Measurements from ENCODE around the gene EXD3.

EXD3 gene

GRCh38 chr9:137359850-137360249, 63.1 kb downstream of the EXD3 start:
- no peak overlapping the region for H3K27ac ChIP-seq
- POLR2A ChIA-PET (ENCODE audit: low non-redundant PET) = no interaction called here
- DNase-seq (ENCODE audit: low spot score) = no peak
- CTCF ChIA-PET = no interaction called here
- TF ChIP-seq CTCF (conservative IDR thresholded peaks at IDR 0.05; ENCODE audit: low read depth) = no peak

GRCh38 chr9:137358126-137358525, 64.8 kb downstream of the EXD3 start:
- ChIA-PET CTCF (no interaction called here), POLR2A (ENCODE audit: low non-redundant PET) (no interaction called here)
- no peak overlapping the region for H3K27ac ChIP-seq
- DNase-seq (ENCODE audit: low spot score) = no peak
- no peak for TF ChIP-seq CTCF (conservative IDR thresholded peaks at IDR 0.05; ENCODE audit: low read depth)

GRCh38 chr9:137357166-137357565, 65.8 kb downstream of the EXD3 start:
- TF ChIP-seq CTCF (conservative IDR thresholded peaks at IDR 0.05; ENCODE audit: low read depth) = no peak
- DNase-seq (ENCODE audit: low spot score) = no peak
- POLR2A ChIA-PET (ENCODE audit: low non-redundant PET) = no interaction called here
- CTCF ChIA-PET = interaction anchor here (0.6 kb wide), 1 partner anchor 88 kb away, joined by 3 read pairs; no protein-coding TSS in a partner anchor
- no peak overlapping the region for H3K27ac ChIP-seq

GRCh38 chr9:137355761-137356365, 67.1 kb downstream of the EXD3 start:
- no peak for DNase-seq (ENCODE audit: low spot score)
- no peak overlapping the region for H3K27ac ChIP-seq
- no peak for TF ChIP-seq CTCF (conservative IDR thresholded peaks at IDR 0.05; ENCODE audit: low read depth)
- CTCF ChIA-PET = no interaction called here
- POLR2A ChIA-PET (ENCODE audit: low non-redundant PET) = no interaction called here

- POLR2A ChIA-PET (ENCODE audit: low non-redundant PET) = no interaction called here
- CTCF ChIA-PET = no interaction called here
- TF ChIP-seq CTCF (conservative IDR thresholded peaks at IDR 0.05; ENCODE audit: low read depth) = no peak
- no peak overlapping the region for H3K27ac ChIP-seq
- DNase-seq (ENCODE audit: low spot score) = no peak
Measured at GRCh38 chr9:137354845-137355760, 67.9 kb downstream of the EXD3 start.

GRCh38 chr9:137354153-137354844, 68.7 kb downstream of the EXD3 start:
- POLR2A ChIA-PET (ENCODE audit: low non-redundant PET) = no interaction called here

More at GRCh38 chr9:137354153-137354844, 68.7 kb downstream of the EXD3 start:
- no peak for DNase-seq (ENCODE audit: low spot score)
- CTCF ChIA-PET = no interaction called here
- no peak for TF ChIP-seq CTCF (conservative IDR thresholded peaks at IDR 0.05; ENCODE audit: low read depth)
- no peak overlapping the region for H3K27ac ChIP-seq

Measured in RWPE1 (cell line).